ENCODE measurements around the gene CERT1. TPM values are rescaled to one million over a fixed set of nuclear protein-coding genes. Genes with fewer than 3 reads are reported as not detected.

CERT1 gene
- total and polyA plus RNA-seq, 9 of the 15 experiments (the other 6 are each of a cell fraction or from before 2014, with no cell fraction given) = 3.4 to 24.7 (median 9.8) TPM

DNA sequence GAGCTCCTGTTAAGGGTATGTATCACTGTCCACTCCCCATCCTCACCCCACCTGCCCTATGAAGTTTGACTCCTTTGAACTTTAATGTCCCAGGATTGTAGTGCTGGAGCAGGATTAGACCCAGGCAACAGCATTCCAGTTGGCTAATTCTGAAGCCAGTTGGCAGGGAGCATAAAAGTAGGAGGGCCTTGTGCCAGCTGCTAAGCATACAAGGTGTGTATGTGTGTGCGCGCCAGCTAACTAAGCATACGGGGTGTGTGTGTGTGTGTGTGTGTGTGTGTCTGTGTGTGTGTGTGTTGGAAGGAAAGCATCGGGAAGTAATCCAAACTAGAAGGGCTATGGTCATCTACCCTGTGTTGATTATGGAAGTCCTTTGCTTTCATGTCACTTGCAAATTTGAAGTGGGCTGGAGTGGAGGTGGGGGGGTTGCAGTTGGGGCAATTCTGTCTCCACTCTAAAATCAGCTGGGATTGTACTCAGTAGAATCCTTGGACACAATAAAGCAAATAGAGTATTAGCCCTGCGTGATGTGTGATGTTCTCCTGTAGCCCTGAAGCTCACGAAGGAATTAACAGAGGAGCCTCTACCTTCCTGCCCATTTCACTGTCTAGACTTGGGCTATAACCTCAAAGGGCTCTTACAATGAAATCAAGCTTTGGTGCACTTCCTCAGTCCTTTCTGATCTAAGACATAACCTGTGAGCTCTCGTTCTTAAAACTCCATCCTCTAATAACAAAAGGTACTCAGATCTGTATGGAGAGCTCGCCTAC lies 147.5 kb downstream of the CERT1 start:
- no peaks in the 10 kb centered on the region for H4K20me1 ChIP-seq (replicated peaks; ENCODE audit: control insufficient read depth, insufficient read depth, low read length)
- H3K27ac ChIP-seq (ENCODE audit: extremely low read depth, low read depth, low read length) = no peak overlapping the region
- ChIA-PET POLR2A (interaction anchor here (0.6 to 3.6 kb wide), 11 partner anchors 9 to 116 kb away, joined by 3 to 15 read pairs (median 3); partner anchors contain the start of gene HMGCR), CTCF (ENCODE audit: low intra/inter-chr PET ratio) (no interaction called here)
- H3K9me3 ChIP-seq (replicated peaks; ENCODE audit: control insufficient read depth, insufficient read depth, low read depth, low read length) = no peaks in the 10 kb centered on the region
- DNase-seq (ENCODE audit: extremely low read depth in 1 of 4, low spot score in 3 of 4) (peak in 1 of 4 experiments; percentile 4), ATAC-seq (peak; percentile 10; the same call in 1 of the 3 replicates), FAIRE-seq (no peak)
- H3K4me2 ChIP-seq (ENCODE audit: insufficient read depth, low read length) = no peak overlapping the region
- H3K4me3 ChIP-seq = no peak overlapping the region
- H3K9ac ChIP-seq (ENCODE audit: insufficient read depth in 1 of 2, low read depth in 2 of 2, low read length in 2 of 2) = no peak overlapping the region
- BruUV-seq (replicated peaks) = TSS peak; percentile 3
- in situ Hi-C loops (cut with MboI) (no loop called here), intact Hi-C loops (cut with micrococcal nuclease) (loop anchor here (10.0 kb wide), 1 partner anchor 301 kb away; no protein-coding TSS in a partner anchor)
- 75% methylated on average over 8 of the region's 8 CpGs for WGBS (ENCODE audit: insufficient coverage, low coverage, missing lambda C conversion rate)
- no peaks in the 10 kb centered on the region for H3K9me1 ChIP-seq (ENCODE audit: control insufficient read depth, insufficient read depth, low read length)
- no peaks in the 10 kb centered on the region for H3K27me3 ChIP-seq (ENCODE audit: control insufficient read depth in 2 of 2, insufficient read depth in 2 of 2, low read length in 2 of 2)
- no peaks in the 10 kb centered on the region for H3K79me2 ChIP-seq (ENCODE audit: control insufficient read depth, insufficient read depth, low read length)
- no peak overlapping the region for H2AFZ ChIP-seq (ENCODE audit: low read depth, low read length)
- peaks cover 38% of the 10 kb centered on the region for H3K36me3 ChIP-seq (ENCODE audit: control insufficient read depth, insufficient read depth, low read length)
- H3K4me1 ChIP-seq (replicated peaks in 1 of 2; ENCODE audit: control insufficient read depth in 2 of 2, insufficient read depth in 2 of 2, low read length in 2 of 2) = peaks cover 0 to 3% of the 10 kb centered on the region in 2 experiments; a peak in 1 of 5 replicates
- TF ChIP-seq RBM15 (IDR thresholded peaks at IDR 0.05; ENCODE audit: insufficient read depth, low read length) (no peak), ZBTB40 (IDR thresholded peaks at IDR 0.05) (peak; percentile 41; the same call in 1 of the 2 replicates), ZBTB40 (CRISPR knock-in tag; IDR thresholded peaks at IDR 0.05) (no peak), POLR2A (conservative IDR thresholded peaks at IDR 0.05) (peak; percentile 68), POLR2B (IDR thresholded peaks at IDR 0.05; ENCODE audit: low read depth, partially characterized antibody) (peak; percentile 67), ZNF174 (CRISPR knock-in tag; IDR thresholded peaks at IDR 0.05) (no peak), BRF2 (IDR thresholded peaks at IDR 0.05; ENCODE audit: borderline replicate concordance, insufficient read depth, insufficient read length) (no peak), BDP1 (IDR thresholded peaks at IDR 0.05; ENCODE audit: insufficient read depth, insufficient read length) (no peak), ZBTB17 (CRISPR knock-in tag; IDR thresholded peaks at IDR 0.05) (no peak), ETS2 (tag; IDR thresholded peaks at IDR 0.05; ENCODE audit: borderline replicate concordance, poor library complexity, severe bottlenecking) (no peak), SUPT5H (IDR thresholded peaks at IDR 0.05) (peak; percentile 65), JUNB (CRISPR knock-in tag; conservative IDR thresholded peaks at IDR 0.05) (no peak), RFX7 (CRISPR knock-in tag; IDR thresholded peaks at IDR 0.05) (no peak)
